Hepatocyte (in vitro differentiated cells): ENCODE results near the gene DCAF8L1. TPM values are rescaled to one million over a fixed set of nuclear protein-coding genes. Genes with fewer than 3 reads are reported as not detected.

Source experiments
- DNase-seq: peaks from one replicate; pipeline ENCODE4 v3.0.0-alpha.2; 2016; ENCODE audit warnings: low spot score
- H2AFZ ChIP-seq: fragments of 200-600 bp; sonication (generic); 2 replicates; pipeline ENCODE4 v1.6.0; 2016; ENCODE audit warnings: antibody characterized with exemption, mild to moderate bottlenecking
- H3K27ac ChIP-seq: fragments of 200-600 bp; sonication (generic); 2 replicates; pipeline ENCODE4 v1.5.1; 2016; ENCODE audit warnings: mild to moderate bottlenecking
- H3K27me3 ChIP-seq: fragments of 200-600 bp; sonication (generic); 2 replicates; pipeline ENCODE4 v1.6.1; 2016
- H3K36me3 ChIP-seq: fragments of 200-600 bp; sonication (generic); replicated peaks from 2 replicates; pipeline ENCODE4 v1.5.1; 2016; ENCODE audit warnings: low read depth; ENCODE audit not compliant: insufficient read depth
- H3K4me1 ChIP-seq: fragments of 200-600 bp; sonication (generic); 2 replicates; pipeline ENCODE4 v1.5.1; 2016; ENCODE audit warnings: mild to moderate bottlenecking, moderate library complexity; ENCODE audit not compliant: insufficient read depth
- H3K4me2 ChIP-seq: fragments of 200-600 bp; sonication (generic); 2 replicates; pipeline ENCODE4 v1.6.0; 2016
- H3K4me3 ChIP-seq: fragments of 200-600 bp; sonication (generic); 2 replicates; pipeline ENCODE4 v1.5.1; 2016; ENCODE audit warnings: mild to moderate bottlenecking
- H3K79me2 ChIP-seq: fragments of 200-600 bp; sonication (generic); 2 replicates; pipeline ENCODE4 v1.6.0; 2017; ENCODE audit warnings: mild to moderate bottlenecking
- H3K9me2 ChIP-seq: fragments of 200-600 bp; sonication (generic); replicated peaks from 2 replicates; pipeline ENCODE4 v1.6.0; 2017; ENCODE audit warnings: mild to moderate bottlenecking; ENCODE audit not compliant: insufficient read depth
- H3K9me3 ChIP-seq: fragments of 200-600 bp; sonication (generic); 2 replicates; pipeline ENCODE4 v1.5.1; 2016; ENCODE audit warnings: low read depth, mild to moderate bottlenecking
- H4K20me1 ChIP-seq: fragments of 200-600 bp; sonication (generic); 2 replicates; pipeline ENCODE4 v1.6.0; 2016; ENCODE audit warnings: mild to moderate bottlenecking; ENCODE audit not compliant: insufficient read depth, poor library complexity, severe bottlenecking
- EZH2 ChIP-seq: fragments of 200-600 bp; sonication (generic); IDR thresholded peaks from 2 replicates; pipeline ENCODE4 v1.6.1; 2016; ENCODE audit warnings: antibody characterized with exemption, mild to moderate bottlenecking, borderline replicate concordance
- EZH2phosphoT487 ChIP-seq: fragments of 200-600 bp; sonication (generic); IDR thresholded peaks from one replicate; pipeline ENCODE4 v1.6.1; 2018; ENCODE audit warnings: antibody characterized with exemption, mild to moderate bottlenecking, low read depth, moderate library complexity; ENCODE audit not compliant: unreplicated experiment, severe bottlenecking
- WGBS: methylation state at CpG from one replicate; pipeline ENCODE4 v1.1.6; 2016; ENCODE audit warnings: low lambda C conversion rate; ENCODE audit errors: missing lambda C conversion rate; 5-methylcytosine and 5-hydroxymethylcytosine counted together
- polyA plus RNA-seq: library from polyadenylated mRNA; unstranded; fragments of >200 nt; fragmentation: Nextera tagmentation; extraction: Ambion mirVana; gene quantifications from 2 replicates; pipeline ENCODE4 v1.2.1, GENCODE V29; 2016
- total RNA-seq: library from RNA; depleted of rRNA; stranded (reverse); fragments of >200 nt; gene quantifications from 2 replicates; pipeline ENCODE4 v1.2.3, GENCODE V29; 2014
- TF ChIP-seq, protein P1 (sequence below): fragments of 200-600 bp; sonication (generic); IDR thresholded peaks from 2 replicates; pipeline ENCODE4 v1.5.1; 2016; ENCODE audit warnings: antibody characterized with exemption, mild to moderate bottlenecking; ENCODE audit not compliant: poor library complexity

Gene DCAF8L1
- total and polyA plus RNA-seq, 2 experiments from 2014 or later: not detected

DNA sequence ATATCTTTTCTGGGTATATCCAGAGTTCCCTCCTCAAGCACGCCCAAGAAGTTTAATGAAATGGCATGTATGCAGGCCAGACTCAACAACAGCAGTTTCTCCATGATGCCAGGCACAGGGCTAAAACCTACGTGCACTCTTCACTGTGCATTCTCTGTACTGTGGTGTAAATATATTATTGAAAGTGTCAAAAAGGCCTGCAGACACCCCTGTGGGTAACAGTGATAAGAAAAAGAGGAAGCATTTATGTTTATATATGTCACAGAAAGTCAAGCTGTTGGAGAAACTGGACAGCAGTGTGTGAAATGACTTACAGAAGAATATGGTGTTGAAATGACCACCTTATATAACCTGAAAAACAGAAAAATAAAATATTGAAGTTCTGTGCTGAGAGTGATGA lies 29.6 kb upstream of the DCAF8L1 start:
- H3K27me3 ChIP-seq: no peaks in the 10 kb centered on the region
- H3K4me2 ChIP-seq: no peak overlapping the region
- H3K36me3 ChIP-seq: no peaks in the 10 kb centered on the region
- no peak for DNase-seq
- TF ChIP-seq EZH2: no peak
- no peak for TF ChIP-seq EZH2phosphoT487
- TF ChIP-seq, protein P1, sequence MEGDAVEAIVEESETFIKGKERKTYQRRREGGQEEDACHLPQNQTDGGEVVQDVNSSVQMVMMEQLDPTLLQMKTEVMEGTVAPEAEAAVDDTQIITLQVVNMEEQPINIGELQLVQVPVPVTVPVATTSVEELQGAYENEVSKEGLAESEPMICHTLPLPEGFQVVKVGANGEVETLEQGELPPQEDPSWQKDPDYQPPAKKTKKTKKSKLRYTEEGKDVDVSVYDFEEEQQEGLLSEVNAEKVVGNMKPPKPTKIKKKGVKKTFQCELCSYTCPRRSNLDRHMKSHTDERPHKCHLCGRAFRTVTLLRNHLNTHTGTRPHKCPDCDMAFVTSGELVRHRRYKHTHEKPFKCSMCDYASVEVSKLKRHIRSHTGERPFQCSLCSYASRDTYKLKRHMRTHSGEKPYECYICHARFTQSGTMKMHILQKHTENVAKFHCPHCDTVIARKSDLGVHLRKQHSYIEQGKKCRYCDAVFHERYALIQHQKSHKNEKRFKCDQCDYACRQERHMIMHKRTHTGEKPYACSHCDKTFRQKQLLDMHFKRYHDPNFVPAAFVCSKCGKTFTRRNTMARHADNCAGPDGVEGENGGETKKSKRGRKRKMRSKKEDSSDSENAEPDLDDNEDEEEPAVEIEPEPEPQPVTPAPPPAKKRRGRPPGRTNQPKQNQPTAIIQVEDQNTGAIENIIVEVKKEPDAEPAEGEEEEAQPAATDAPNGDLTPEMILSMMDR: no peak
- no peaks in the 10 kb centered on the region for H4K20me1 ChIP-seq
- H3K27ac ChIP-seq: no peak overlapping the region
- H3K4me1 ChIP-seq: no peaks in the 10 kb centered on the region
- 69% methylated on average over 2 of the region's 2 CpGs for WGBS
- H3K79me2 ChIP-seq: no peaks in the 10 kb centered on the region
- H3K9me2 ChIP-seq: no peaks in the 10 kb centered on the region
- no peak overlapping the region for H2AFZ ChIP-seq
- H3K9me3 ChIP-seq: no peaks in the 10 kb centered on the region
- no peak overlapping the region for H3K4me3 ChIP-seq

DNA sequence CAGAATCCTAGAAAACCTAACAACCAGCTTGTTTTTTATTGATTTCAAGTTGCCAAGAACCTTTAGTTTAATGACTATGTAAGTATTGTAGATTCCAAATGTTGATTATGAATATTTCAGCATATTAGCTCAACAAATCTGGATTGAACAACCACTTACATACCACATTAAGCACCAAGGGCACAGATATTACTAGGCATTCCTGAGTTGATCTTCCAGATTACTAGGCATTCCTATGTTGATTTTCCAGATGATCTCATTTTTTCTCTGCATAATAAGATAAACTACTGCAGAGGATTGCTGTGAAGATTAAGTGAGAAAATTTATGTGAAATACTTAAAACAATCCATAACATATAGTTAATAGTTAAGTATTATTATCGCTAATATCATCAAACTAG lies 17.4 kb upstream of the DCAF8L1 start:
- Histone ChIP-seq H4K20me1 (no peaks in the 10 kb centered on the region), H3K9me3 (no peaks in the 10 kb centered on the region), H3K27ac (no peak overlapping the region), H3K4me3 (no peak overlapping the region), H3K9me2 (no peaks in the 10 kb centered on the region), H3K79me2 (no peaks in the 10 kb centered on the region), H2AFZ (no peak overlapping the region), H3K27me3 (no peaks in the 10 kb centered on the region), H3K4me1 (no peaks in the 10 kb centered on the region), H3K36me3 (no peaks in the 10 kb centered on the region), H3K4me2 (no peak overlapping the region)
- WGBS: 68% methylated on average over 1 of the region's 1 CpG
- TF ChIP-seq, protein P1: no peak
- TF ChIP-seq EZH2phosphoT487: no peak
- no peak for TF ChIP-seq EZH2
- DNase-seq: no peak

DNA sequence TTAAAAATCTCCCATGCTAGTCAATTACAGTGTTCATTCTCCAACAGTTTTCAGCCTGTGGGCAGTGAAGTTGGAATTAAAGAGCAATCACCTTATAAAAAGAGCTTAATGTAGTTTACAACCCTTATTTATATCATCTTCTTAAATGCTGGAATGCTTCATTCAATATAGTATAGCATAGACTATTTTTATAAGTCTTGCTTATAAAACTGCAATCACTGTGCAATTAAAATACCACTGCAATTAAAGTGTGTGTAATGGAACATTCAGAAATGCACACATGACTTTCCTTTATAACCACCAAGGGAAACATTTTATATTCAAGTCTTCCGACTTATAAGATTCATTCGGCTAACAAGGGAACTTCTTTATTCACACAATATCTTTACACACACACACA lies 16.4 kb upstream of the DCAF8L1 start:
- WGBS: 86% methylated on average over 2 of the region's 2 CpGs

More for the DNA sequence above, 16.4 kb upstream of the DCAF8L1 start:
- H3K27ac ChIP-seq: no peak overlapping the region
- no peaks in the 10 kb centered on the region for H3K36me3 ChIP-seq
- no peak for TF ChIP-seq EZH2
- TF ChIP-seq EZH2phosphoT487: no peak
- TF ChIP-seq, protein P1: no peak
- no peaks in the 10 kb centered on the region for H3K9me2 ChIP-seq
- no peak overlapping the region for H3K4me2 ChIP-seq
- H3K4me1 ChIP-seq: no peaks in the 10 kb centered on the region
- H4K20me1 ChIP-seq: no peaks in the 10 kb centered on the region
- no peaks in the 10 kb centered on the region for H3K79me2 ChIP-seq
- no peak for DNase-seq
- H2AFZ ChIP-seq: no peak overlapping the region
- H3K27me3 ChIP-seq: no peaks in the 10 kb centered on the region
- H3K9me3 ChIP-seq: no peaks in the 10 kb centered on the region
- no peak overlapping the region for H3K4me3 ChIP-seq
